Stimulated activated CD4-positive, alpha-beta T cell treated with anti-CD3 and anti-CD28 coated beads, Interleukin-4, amount 100 ng/mL, for 1 hour (primary cell): ENCODE measurements around the gene INO80D.
"Not testable (repeated sequence)": the region's sequence is repeated elsewhere in the genome, so short reads cannot be mapped to it uniquely, and the experiment has no call there.

Source experiments
- DNase-seq: peaks from one replicate; pipeline ENCODE4 v3.0.0-alpha.2; 2020

The INO80D gene

GRCh38 chr2:206085742-206086445, at the start of gene INO80D:
INO80D (minus strand) TSS chr2:206086174; CDS start chr2:206063016, 23,158 bp downstream.
- peak; percentile 72 for DNase-seq

GRCh38 chr2:206127656-206128055, 41.7 kb upstream of the INO80D start:
- DNase-seq, result no peak

GRCh38 chr2:206125901-206126300, 39.9 kb upstream of the INO80D start:
- DNase-seq, result no peak

GRCh38 chr2:206122569-206122968, 36.6 kb upstream of the INO80D start:
- DNase-seq, result not testable (repeated sequence)

GRCh38 chr2:206116278-206116677, 30.3 kb upstream of the INO80D start:
- DNase-seq, result no peak

GRCh38 chr2:206115026-206115578, 29.1 kb upstream of the INO80D start:
- DNase-seq, result no peak

- no peak for DNase-seq
Measured at GRCh38 chr2:206112846-206113547, 27.0 kb upstream of the INO80D start.

- DNase-seq, result no peak
Measured at GRCh38 chr2:206112108-206112507, 26.1 kb upstream of the INO80D start.

GRCh38 chr2:206108713-206109112, 22.7 kb upstream of the INO80D start:
- no peak for DNase-seq

GRCh38 chr2:206105541-206105940, 19.6 kb upstream of the INO80D start:
- DNase-seq, result no peak

- no peak for DNase-seq
Measured at GRCh38 chr2:206105038-206105437, 19.1 kb upstream of the INO80D start.

GRCh38 chr2:206098872-206099271, 12.9 kb upstream of the INO80D start:
- not testable (repeated sequence) for DNase-seq

- no peak for DNase-seq
Measured at GRCh38 chr2:206098471-206098870, 12.5 kb upstream of the INO80D start.

- no peak for DNase-seq
Measured at GRCh38 chr2:206096876-206097275, 10.9 kb upstream of the INO80D start.

- DNase-seq, result no peak
Measured at GRCh38 chr2:206095536-206096332, 9.8 kb upstream of the INO80D start.

GRCh38 chr2:206092297-206092696, 6.3 kb upstream of the INO80D start:
- no peak for DNase-seq

- no peak for DNase-seq
Measured at GRCh38 chr2:206088248-206088647, 2.3 kb upstream of the INO80D start.

GRCh38 chr2:206086716-206087350, 859 bp upstream of the INO80D start:
- no peak for DNase-seq

- peak; percentile 48 for DNase-seq
Measured at GRCh38 chr2:206084870-206085741, 868 bp downstream of the INO80D start.

- peak; percentile 4 for DNase-seq
Measured at GRCh38 chr2:206084439-206084869, 1.5 kb downstream of the INO80D start.

- DNase-seq, result no peak
Measured at GRCh38 chr2:206083602-206084438, 2.2 kb downstream of the INO80D start.
